Dermis microvascular lymphatic vessel endothelial cell (primary cell): Measurements from ENCODE around the gene CDC37L1. TPM values are rescaled to one million over a fixed set of nuclear protein-coding genes. Genes with fewer than 3 reads are reported as not detected.

ENCODE experiments used
- DNase-seq, 2 donors: peaks; one replicate each; pipeline versions ENCODE4 v3.0.0 to v3.0.0-alpha.2; 2010; ENCODE audit warnings: low read depth in 2 of 2
- total RNA-seq: library from RNA; depleted of rRNA; stranded (reverse); fragments of >200 nt; gene quantifications from 2 replicates; pipeline ENCODE4 v1.2.1, GENCODE V29; 2014

The CDC37L1 gene
- total RNA-seq, 1 donor from 2014 or later: 5.1 TPM

DNA sequence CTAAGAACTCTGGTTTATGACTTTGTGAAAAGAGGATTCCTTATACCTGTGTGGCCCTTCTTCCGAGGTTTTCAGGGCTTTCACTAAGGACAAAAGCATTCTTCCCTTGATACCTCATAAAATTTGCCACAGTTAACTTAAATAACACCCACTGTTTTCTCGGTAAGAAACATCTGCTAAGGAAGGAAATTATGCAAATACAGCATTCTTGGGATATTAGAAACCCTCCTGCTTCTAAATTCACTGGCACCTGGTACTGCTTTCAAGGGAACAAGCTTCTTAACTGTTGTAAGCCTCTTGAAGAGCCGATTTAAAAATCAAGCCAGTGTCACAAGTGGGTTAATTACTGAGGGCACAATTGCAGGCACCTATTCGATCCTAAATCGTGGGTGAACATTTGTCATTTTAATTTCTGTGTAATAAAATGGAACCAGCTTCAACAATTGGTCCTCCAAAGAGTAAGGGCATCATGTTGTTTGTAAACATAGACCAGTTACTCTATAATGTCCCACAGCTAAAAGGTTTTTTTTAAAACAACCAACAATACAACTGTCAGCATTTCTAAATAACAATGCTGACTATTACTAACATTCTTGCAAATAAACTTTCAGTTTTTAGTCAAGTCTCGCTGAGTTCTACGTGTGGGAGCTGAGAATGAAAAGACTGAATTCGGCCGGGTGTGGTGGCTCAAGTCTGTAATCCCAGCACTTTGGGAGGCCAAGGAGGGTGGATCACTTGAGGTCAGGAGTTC lies 35.1 kb downstream of the CDC37L1 start:
- peak in 1 of 2 donors; percentile 10 for DNase-seq

DNA sequence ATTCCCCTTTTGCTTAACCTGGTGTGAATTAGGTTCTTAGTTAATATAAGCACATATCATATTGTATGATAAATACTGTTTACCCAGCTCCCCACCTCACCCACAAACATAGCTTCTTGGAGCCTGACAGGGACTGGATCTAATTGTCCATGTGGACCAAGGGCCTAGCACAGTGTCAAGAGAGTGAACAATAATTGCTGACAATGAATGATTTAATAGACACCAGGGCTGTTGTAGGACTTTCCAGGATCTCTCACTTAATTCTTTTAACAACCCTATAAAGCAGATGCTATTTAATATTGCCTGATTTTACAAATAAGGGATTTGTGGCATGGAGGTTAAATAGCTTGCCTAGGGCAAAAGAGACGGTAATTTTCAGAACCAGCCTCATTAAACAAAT lies 36.8 kb downstream of the CDC37L1 start:
- DNase-seq: no peak

DNA sequence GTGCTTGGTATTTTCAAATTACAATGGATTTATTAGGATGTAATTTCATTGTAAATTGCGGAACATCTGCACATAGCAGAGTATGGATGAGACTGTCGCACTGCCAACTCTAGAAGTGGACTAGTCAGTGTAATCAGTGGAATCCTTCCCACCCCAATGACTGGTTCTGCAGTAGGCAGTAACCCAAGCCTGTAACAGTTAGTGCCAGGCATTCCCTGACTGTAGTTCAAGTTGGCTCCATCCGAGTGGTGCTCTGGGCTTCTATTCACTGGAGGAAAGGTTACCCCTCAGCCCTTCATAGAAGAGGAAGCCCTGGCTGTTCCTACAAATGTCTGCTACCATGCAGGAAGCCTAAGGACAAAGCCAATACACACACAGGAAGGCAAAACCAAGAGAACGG lies 38.4 kb downstream of the CDC37L1 start:
- no peak for DNase-seq

DNA sequence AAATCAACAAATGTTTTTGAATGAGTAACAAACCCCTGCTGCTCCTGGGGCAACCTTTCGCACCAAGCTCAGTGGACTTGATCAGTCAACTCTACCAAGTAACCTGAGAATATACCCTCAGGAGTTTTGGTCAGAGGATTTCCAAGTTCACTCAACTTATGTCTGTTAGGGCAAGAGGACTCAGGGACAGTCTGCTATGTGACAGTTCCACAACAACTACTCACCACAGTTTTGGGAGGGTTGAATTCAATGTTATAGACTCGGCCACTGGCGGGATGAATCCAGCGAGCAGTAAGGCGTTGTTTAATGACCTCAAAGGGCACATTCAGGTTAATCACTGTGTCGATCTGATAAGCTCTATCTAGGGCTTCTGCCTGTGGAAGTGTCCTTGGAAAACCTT lies 39.5 kb downstream of the CDC37L1 start:
- no peak for DNase-seq

DNA sequence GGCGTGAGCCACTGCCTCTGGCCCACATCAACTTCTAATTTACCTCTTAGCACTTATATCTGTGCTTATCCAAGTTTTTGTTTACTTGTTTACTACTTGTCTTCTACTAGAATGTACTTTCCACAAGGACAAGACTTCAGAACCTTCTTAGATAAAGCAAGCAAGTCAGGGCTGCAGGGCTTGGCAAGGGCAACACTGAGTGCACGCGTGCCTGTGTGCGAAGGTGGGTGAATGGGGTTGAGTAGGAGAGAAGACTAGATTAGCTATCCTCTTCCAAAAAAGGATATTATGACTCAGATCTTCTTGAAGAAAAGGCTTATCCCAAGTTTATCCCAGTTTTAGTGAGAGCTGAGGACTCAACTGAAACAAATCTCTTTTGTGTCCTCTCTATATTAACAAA lies 42.4 kb downstream of the CDC37L1 start:
- no peak for DNase-seq

DNA sequence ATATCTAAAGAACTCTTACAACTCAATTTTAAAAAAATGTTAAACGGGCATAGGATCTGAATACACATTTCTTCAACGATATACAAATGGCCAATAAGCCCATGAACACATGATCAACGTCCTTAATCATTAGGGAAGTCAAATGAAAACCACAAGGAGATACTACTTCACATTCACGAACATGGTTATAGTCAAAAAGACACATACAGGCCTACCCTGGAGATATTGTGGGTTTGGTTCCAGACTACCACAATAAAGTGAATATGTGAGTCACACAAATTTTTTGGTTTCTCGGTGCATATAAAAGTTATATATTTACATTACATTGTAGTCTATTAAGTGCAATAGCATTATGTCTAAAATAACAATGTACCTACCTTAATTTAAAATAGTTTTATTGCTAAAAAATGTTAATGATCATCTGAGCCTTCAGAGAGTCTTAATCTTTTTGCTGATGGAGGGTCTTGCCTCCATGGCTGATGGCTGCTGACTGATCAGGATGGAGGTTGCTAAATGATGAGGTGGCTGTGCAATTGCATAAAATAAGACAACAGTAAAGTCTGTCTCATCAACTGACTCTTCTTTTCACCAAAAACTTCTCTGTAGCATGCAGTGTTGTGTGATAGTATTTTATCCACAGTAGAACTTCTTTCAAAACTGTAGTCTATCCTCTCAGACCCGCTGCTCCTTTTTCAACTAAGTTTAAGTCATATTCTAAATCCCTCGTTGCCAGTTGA lies 46.5 kb downstream of the CDC37L1 start:
- no peak for DNase-seq

DNA sequence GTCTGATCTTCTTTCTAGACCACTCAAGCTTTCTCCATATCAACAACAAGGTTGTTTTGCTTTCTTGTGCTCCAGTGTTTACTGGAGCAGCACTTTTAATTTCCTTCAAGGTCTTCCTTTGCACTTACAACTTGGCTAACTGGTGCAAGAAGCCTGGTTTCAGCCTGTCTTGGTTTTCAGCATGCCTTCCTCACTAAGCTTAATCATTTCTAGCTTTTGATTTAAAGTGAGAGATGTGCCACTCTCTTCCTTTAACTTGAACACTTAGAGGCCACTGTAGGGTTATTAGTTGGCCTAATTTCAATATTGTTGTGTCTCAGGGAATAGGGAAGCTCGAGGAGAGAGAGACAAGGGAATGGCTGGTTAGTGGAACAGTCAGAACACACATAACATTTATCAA lies 48.2 kb downstream of the CDC37L1 start:
- DNase-seq: no peak

DNA sequence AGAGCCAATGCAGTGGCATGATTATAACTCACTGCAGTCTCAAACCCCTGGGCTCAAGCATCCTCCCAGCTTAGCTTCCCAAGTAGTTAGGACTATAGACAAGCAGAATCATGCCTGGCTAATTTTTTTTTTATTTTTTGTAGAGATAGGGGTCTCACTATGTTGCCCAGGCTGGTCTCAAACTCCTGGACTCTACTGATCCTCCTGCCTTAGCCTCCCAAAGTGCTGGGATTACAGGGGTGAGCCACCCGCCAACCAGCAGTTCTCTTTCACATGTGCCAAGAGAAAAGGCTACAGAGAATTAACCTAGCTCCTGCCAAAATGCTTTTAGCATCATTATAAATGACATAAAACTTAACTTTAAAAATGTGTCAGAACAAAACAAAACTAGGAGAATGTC lies 53.5 kb downstream of the CDC37L1 start:
- no peak for DNase-seq

DNA sequence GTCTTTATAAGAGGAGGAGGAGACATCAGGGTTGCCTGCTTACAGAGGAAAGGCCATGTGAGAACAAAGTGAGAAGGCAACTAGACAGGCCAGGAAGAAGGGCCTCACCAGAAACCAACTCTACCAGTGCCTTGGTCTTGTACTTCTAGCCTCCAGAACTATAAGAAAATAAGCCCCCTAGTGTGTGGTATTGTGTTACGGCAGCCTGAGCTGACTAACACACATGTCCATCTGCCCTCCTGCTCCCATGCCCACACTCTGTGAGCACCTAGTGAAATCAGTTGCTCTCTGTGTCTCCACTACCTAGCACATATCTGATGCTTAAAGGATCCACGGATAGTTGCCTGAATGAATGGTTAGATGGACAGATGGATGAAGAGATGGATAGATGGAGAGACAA lies 54.8 kb downstream of the CDC37L1 start:
- DNase-seq: no peak

DNA sequence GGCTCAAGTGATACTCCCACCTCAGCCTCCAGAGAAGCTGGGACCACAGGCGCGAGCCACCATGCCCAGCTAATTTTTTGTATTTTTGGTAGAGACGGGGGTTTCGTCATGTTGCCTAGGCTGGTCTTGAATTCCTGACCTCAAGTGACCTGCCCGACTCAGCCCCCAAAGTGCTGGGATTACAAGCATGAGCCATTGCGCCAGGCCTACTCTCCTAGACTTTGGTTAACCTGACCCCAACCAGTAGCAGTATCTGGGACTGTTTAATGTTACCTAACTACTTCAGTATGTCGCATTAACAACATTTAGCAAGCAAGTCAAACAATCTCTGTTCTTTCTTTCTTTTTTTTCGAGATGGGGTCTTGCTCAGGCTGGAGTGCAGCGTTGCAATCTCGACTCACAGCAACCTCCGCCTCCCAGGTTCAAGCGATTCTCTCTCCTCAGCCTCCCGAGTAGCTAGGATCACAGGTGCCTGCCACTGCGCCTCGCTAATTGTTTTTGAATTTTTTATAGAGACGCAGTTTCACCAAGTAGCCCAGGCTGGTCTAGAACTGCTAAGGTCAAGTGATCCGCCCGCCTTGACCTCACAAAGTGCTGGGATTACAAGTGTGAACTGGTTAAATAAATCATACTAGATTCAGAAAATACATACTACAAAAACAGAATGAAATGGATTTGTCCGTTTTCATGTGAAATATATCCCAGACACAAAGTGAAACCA lies 59.7 kb downstream of the CDC37L1 start:
- DNase-seq: no peak

DNA sequence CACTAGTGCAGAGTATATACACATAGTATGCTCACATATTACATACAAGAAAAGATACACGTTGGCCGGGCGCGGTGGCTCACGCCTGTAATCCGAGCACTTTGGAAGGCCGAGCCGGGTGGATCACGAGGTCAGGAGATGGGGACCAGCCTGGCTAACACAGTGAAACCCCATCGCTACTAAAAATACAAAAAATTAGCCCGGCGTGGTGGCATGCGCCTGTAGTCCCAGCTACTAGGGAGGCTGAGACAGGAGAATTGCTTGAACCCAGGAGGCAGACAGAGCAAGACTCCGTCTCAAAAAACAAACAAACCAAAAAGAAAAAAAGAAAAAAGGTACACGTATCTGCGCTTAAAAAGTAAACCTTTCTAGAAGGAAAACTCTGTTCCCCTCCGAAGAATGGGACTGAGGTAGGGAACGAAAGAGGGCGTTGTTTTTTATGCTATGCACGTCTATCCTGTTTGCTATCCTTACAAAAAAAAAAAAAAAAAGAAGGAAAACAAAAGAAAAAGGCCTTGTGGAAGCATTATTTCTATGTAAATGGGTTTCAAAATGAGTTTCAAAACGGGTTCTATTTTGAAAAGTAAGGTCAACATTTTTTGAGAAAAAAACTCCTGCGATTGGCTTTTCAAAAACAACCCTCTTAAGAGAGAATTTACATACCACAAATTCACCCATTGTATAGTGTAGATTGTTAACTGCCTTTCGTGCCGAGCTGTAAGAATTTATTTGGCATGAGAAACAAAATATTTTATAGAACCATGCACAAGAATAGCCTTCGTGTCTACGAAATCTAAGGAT lies 60.4 kb downstream of the CDC37L1 start:
- DNase-seq: peak in 1 of 2 donors; percentile 38

DNA sequence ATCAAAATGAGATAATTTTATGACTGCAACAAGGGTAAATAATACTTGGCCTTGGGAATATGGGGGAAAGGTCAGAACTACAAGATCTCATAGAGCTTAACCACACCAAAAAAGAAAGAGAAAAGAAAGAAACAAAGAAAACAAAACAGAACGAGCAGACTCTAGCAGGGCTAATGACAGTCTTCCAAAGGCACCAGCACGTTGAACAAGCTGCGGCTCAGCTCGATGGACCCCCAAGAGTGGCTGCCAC lies 60.9 kb downstream of the CDC37L1 start:
- peak in 1 of 2 donors; percentile 44 for DNase-seq

DNA sequence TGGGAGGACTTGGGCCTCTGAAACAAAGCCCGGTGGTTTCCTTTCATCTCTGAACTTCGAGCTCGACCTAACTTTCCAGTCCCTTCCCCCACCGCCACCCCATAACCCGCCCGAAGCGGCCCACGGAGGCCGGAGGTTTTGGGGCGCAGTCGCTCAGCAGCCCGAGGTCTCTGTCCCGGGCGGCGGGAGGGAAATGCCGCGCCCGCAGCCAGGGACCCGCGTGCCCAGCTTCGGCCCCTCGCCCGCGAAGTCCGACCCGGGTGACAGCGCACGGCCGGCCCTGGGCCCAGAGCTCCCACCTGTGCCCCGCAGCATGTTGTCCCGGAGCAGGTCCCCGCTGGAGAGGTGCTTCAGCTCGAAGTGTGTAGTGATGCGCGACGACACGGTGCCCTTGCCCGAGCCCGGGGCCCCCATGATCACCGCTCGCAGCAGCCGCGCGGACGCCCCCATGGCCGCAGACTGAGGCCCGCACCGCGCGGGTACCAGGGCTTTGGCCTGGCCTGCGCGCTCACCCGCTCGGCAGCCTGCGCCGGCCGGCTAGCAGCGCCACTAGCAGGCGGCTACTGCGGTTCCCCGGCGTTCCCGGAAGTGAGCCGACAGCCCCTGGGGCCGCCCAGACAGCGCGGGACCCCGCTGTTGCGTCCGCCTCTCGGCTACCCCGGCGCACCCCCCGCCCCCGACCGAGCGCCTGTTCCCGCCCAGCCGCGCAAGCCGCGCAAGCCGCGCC lies 61.4 kb downstream of the CDC37L1 start, which contains the start of gene AK3:
Gene AK3 (minus strand): TSS at position 565 of the 727 bp plus-strand sequence. CDS start 115 bp downstream, at position 450.
- DNase-seq: peak; percentile 68 to 91

DNA sequence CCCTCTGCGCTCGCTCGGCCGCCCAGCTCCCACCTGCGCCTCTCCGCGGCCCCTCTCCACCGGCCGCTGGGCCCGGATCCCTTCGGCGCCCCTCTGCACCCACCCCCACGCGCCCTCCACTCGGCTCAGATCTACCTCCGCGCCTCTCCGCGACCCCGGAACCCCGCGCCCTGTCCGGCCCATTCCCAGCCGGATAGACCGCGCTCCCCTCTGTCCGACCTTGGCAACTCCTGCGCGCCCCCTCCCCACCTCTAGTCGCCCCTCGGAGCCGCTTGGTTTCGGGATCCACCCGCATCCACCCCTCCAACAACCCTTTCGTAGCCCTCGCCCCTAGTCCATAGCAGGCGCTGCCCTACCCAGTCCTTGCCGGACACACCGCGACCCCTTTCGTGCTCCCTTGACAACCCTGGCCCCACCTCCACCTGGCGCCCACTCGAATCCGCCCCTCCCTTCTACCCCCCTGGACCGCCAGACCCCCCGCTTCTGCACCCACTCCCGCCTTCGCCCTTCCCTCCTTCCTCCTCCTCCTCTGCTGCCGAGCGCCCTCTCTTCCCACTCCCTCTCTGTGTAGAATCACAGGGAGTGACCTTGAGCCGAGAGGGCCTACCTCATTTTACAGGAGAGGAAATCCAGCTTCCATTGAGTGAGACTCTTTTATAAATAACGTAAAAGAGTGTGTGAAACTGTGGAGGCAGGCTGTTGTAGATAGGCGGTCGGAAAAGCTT lies 62.2 kb downstream of the CDC37L1 start:
- peak in 1 of 2 donors; percentile 12 for DNase-seq

DNA sequence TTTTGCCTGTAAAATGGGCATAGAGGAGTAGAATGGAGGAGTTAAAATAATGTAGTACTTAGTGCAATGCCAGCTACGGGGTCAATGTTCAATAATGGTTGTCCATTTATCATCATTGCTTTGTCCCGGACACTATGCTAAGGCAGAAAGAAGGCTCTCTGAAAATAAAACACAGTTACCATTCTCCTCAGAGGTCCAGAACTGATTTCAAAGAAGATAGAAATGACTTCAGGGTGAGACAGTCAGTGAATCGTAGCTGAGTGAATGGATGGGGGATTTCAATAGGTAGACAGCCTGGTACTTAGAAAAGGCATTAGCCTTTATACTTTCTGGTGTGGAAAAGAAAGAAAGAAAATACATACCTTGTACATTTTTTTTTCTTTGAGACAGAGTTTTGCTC lies 62.9 kb downstream of the CDC37L1 start:
- DNase-seq: no peak

DNA sequence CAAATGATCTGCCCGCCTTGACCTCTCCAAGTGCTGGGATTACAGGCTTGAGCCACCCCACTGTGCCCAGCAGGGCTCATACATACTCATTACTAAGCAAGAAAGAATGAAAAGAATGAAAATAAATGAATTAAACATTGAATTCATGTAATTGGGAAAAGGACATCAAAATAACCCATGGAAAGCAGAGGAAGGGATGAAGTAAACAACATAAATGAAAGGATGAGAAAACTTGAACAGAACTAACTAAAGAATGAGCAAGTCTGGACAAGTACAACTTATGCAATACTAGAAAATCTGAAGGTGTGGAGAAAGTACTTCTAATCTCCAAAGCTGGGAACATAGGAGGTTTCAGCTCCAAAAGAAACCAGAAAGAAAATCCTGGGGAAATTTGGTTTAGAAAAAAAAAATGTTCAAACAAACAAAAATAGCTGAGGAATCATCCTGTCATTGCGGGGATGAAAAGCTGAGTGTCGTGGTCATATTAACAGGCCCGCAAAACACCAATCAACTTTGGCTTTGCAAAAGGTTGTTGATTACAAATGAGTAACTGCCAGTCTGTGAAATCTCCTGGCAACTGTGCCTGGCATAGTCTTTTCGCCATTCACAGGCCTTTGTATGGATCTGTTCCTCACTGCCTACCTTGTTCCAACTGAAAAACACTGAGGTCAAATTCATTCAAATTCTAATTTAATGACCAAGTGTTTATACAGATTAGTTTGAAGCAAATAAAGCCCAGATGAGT lies 63.9 kb downstream of the CDC37L1 start:
- no peak for DNase-seq

DNA sequence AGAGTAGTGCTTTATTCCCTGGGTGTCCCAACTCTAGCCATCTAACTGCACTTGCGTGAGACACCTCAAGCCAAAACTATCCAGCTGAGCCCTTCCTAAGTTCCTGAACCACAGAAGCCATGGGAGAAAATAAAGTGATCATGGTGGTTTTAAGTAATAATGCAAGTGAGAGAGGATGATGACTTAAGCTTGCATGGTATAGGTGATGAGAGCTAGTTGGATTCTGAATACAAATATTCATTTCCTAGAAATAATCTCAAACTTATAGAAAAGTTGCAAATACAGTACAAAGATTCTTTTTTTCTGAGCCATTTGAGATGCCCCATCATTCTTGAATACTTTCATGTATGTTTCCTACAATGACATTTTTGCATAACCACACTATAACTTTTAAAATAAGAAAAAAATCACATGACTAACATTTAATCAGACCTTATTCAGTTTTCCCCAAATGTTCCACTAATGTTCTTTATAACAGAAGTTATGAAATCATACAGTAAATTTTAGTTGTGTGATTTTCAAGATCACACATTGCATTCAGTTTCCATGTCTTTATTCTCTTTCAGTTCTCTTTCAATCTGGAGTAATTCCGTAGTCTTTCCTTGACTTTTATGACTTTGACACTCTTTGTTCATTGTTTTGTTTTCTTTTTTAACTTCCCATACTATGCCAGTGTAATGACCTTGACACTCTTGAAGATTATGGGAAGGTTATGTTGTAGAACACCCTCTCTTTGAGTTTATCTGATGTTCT lies 67.1 kb downstream of the CDC37L1 start:
- no peak for DNase-seq

DNA sequence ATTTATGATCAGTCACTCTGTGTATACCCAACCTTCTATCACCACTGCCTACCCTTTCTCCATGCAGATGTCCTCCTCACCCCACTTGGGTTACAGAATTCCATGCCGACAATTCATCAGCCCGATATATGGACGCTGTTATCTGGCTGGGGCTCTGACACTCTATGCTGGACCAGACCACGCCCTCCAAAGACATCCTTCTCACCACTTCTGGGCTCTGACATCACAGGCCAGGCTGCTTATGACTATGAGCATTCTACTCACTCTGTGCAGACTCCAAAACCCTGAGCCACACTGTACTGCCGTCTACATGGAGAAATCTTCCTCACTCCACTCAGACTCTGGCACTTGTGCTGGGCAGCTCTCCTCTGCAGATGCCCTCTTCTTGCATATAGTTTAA lies 69.2 kb downstream of the CDC37L1 start:
- DNase-seq: no peak
